Lower leg skin (tissue), 3 donors: Measurements from ENCODE around the gene WWOX.

ENCODE experiments used
- POLR2A ChIP-seq, 2 donors: fragments of 450-650 bp; IDR thresholded peaks; one replicate each; pipeline ENCODE4 v1.6.1; 2016 to 2017; ENCODE audit warnings: antibody characterized with exemption in 2 of 2, mild to moderate bottlenecking in 1 of 2, moderate library complexity in 1 of 2
- TF ChIP-seq, protein P1 (sequence below), 3 donors: fragments of 450-650 bp; IDR thresholded peaks; one replicate each; pipeline ENCODE4 v1.5.1; 2016; ENCODE audit warnings: antibody characterized with exemption in 3 of 3, mild to moderate bottlenecking in 3 of 3, moderate library complexity in 2 of 3

DNA sequence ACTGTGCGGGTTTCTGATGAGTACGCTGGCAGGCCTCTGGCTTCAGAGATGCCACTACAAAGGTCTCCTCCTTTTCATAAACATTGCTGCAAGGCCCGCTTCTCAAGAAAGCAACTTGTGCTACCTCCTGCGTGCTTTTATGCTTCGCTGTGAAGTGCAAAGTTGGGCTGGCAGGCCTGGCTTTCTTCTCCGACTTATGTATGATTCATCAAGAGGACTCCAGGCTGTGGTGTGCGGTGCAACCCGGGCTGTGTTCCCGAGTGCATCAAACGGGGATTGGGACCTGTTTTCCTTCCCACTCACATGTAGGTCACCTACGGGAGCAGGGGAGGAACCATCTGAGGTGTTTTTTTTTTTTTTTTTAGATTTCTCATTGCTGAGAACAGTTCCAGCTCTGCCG lies 534.1 kb downstream of the WWOX start:
- TF ChIP-seq, protein P1, sequence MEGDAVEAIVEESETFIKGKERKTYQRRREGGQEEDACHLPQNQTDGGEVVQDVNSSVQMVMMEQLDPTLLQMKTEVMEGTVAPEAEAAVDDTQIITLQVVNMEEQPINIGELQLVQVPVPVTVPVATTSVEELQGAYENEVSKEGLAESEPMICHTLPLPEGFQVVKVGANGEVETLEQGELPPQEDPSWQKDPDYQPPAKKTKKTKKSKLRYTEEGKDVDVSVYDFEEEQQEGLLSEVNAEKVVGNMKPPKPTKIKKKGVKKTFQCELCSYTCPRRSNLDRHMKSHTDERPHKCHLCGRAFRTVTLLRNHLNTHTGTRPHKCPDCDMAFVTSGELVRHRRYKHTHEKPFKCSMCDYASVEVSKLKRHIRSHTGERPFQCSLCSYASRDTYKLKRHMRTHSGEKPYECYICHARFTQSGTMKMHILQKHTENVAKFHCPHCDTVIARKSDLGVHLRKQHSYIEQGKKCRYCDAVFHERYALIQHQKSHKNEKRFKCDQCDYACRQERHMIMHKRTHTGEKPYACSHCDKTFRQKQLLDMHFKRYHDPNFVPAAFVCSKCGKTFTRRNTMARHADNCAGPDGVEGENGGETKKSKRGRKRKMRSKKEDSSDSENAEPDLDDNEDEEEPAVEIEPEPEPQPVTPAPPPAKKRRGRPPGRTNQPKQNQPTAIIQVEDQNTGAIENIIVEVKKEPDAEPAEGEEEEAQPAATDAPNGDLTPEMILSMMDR (IDR thresholded peaks at IDR 0.05), result no peak
- TF ChIP-seq POLR2A (IDR thresholded peaks at IDR 0.05), result no peak
